Activated CD4-positive, alpha-beta T cell treated with anti-CD3 and anti-CD28 coated beads, Interleukin-2, amount 10 ng/mL, durations not matched to agents 7 days and 5 days (primary cell): ENCODE measurements around the gene PRPF6. TPM values are rescaled to one million over a fixed set of nuclear protein-coding genes. Genes with fewer than 3 reads are reported as not detected.

Source experiments
- CTCF ChIA-PET: fragments of 350-600 bp; sonication (Branson Sonifier 250); formaldehyde crosslinking; loops from one replicate; lab custom pipeline; 2021; ENCODE audit warnings: antibody characterized with exemption; lab: Charles Lee
- POLR2A ChIA-PET: fragments of 350-600 bp; sonication (Branson Sonifier 250); formaldehyde crosslinking; loops from one replicate; lab custom pipeline; 2021; ENCODE audit warnings: antibody characterized with exemption; lab: Charles Lee
- DNase-seq: peaks from one replicate; pipeline ENCODE4 v3.0.0-alpha.2; 2020
- H3K27ac Mint-ChIP-seq: one replicate; pipeline ENCODE4 v1.8.0; 2021; ENCODE audit warnings: mild to moderate bottlenecking, moderate library complexity, mixed read lengths
- H3K27me3 Mint-ChIP-seq: one replicate; pipeline ENCODE4 v1.8.0; 2021; ENCODE audit warnings: mixed read lengths
- H3K36me3 Mint-ChIP-seq: one replicate; pipeline ENCODE4 v1.8.0; 2021; ENCODE audit warnings: low read depth, mixed read lengths
- H3K4me1 Mint-ChIP-seq: one replicate; pipeline ENCODE4 v1.8.0; 2021; ENCODE audit warnings: mixed read lengths
- H3K4me3 Mint-ChIP-seq: one replicate; pipeline ENCODE4 v1.8.0; 2021; ENCODE audit warnings: mild to moderate bottlenecking, moderate library complexity, mixed read lengths
- H3K9me3 Mint-ChIP-seq: one replicate; pipeline ENCODE4 v1.8.0; 2021; ENCODE audit warnings: mixed read lengths
- total RNA-seq, 2 experiments: library from RNA; stranded (reverse); gene quantifications; one replicate each; pipeline ENCODE4 v1.2.3, GENCODE V29; 2021

The PRPF6 gene, protein sequence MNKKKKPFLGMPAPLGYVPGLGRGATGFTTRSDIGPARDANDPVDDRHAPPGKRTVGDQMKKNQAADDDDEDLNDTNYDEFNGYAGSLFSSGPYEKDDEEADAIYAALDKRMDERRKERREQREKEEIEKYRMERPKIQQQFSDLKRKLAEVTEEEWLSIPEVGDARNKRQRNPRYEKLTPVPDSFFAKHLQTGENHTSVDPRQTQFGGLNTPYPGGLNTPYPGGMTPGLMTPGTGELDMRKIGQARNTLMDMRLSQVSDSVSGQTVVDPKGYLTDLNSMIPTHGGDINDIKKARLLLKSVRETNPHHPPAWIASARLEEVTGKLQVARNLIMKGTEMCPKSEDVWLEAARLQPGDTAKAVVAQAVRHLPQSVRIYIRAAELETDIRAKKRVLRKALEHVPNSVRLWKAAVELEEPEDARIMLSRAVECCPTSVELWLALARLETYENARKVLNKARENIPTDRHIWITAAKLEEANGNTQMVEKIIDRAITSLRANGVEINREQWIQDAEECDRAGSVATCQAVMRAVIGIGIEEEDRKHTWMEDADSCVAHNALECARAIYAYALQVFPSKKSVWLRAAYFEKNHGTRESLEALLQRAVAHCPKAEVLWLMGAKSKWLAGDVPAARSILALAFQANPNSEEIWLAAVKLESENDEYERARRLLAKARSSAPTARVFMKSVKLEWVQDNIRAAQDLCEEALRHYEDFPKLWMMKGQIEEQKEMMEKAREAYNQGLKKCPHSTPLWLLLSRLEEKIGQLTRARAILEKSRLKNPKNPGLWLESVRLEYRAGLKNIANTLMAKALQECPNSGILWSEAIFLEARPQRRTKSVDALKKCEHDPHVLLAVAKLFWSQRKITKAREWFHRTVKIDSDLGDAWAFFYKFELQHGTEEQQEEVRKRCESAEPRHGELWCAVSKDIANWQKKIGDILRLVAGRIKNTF
- total RNA-seq, result 10 to 100 TPM; 67.1 to 70.8 TPM

DNA sequence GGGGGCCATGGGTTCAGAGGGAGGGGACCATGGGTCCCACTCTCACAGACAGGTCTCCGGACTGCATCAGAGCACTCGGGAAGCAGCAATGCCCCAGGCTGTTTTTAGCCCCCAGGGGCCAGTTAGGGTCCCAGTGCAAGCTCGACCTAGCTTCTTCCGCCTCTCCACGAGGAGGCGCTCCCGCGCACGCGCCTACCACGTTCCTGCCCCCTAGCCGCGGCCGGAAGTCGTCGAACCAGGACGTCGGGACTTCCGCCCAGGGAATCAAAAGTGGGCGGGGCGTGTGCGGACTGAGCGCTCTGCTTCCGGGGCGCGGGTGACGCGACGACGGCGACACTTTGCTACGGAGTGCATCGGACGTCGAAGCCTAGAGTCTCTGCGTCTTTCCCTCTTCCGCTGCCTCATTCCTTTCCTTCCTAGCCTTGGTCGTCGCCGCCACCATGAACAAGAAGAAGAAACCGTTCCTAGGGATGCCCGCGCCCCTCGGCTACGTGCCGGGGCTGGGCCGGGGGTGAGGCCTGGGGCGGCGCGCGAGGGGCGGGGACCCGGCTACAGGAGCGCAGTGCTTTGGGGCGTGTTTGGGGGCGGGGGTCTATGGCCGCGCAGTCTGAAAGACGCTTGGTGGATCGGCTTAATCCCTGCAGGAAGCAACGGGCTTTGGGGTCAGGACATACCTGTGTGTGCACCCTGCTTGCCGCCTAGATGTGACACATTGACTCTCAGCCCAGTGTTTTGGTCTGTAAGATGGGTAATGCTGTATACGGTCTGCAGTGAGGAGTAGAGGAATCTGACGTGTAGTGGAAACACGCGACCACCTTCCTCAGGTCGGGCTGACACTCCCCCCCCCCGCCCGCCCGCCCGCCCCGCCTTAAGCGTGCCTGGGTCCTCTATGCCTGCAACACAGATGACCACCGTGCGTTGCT is at the start of gene PRPF6:
Gene PRPF6, plus strand, starts transcription at position 327 of the 923 bp plus-strand sequence. Its CDS starts 114 bp downstream, at position 441.
- H3K27me3 Mint-ChIP-seq, result no peaks in the 10 kb centered on the region
- peaks cover 62% of the 10 kb centered on the region for H3K4me1 Mint-ChIP-seq
- peak within 1 kb of the TSS; percentile 94 for H3K4me3 Mint-ChIP-seq
- ChIA-PET POLR2A (interaction anchor here (2.5 kb wide), 1 partner anchor 58 kb away, joined by 17 read pairs; no protein-coding TSS in a partner anchor), CTCF (interaction anchor here (0.8 to 3.0 kb wide), 41 partner anchors 9 to 443 kb away, joined by 3 to 64 read pairs (median 5); partner anchors contain the start of genes C20orf204, HELZ2, LKAAEAR1 and PTK6)
- H3K27ac Mint-ChIP-seq, result peak within 1 kb of the TSS; percentile 98
- H3K9me3 Mint-ChIP-seq, result no peaks in the 10 kb centered on the region
- DNase-seq, result peak; percentile 96
- H3K36me3 Mint-ChIP-seq, result peaks cover 32% of the 10 kb centered on the region

DNA sequence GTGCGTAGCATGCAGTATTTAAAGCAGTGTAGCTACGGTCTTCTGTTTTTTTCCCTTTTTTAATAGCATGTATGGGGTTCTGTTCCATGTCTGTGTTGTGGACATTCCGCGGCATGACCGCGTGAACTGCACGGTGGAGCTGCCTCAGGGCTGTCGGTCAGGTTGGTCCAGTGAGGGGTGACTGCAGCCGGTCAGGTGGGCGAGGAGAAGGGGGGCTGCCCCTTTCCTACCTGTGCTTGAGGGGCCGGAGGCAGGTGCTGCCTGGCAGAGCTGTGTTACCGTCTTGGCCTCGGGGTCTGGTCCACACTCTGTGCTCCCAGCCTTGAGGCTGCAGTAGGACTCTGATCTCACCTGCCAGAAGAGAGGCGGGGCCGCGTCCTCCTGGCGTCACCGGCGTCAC is 49.2 kb upstream of the PRPF6 start:
- ChIA-PET POLR2A (no interaction called here), CTCF (interaction anchor here (1.5 kb wide), 1 partner anchor 18 kb away, joined by 5 read pairs; no protein-coding TSS in a partner anchor)
- peaks cover 58% of the 10 kb centered on the region for H3K36me3 Mint-ChIP-seq
- no peaks in the 10 kb centered on the region for H3K9me3 Mint-ChIP-seq
- H3K4me1 Mint-ChIP-seq, result no peaks in the 10 kb centered on the region
- no peak for DNase-seq
- H3K4me3 Mint-ChIP-seq, result no peak overlapping the region
- no peaks in the 10 kb centered on the region for H3K27me3 Mint-ChIP-seq
- no peak overlapping the region for H3K27ac Mint-ChIP-seq

DNA sequence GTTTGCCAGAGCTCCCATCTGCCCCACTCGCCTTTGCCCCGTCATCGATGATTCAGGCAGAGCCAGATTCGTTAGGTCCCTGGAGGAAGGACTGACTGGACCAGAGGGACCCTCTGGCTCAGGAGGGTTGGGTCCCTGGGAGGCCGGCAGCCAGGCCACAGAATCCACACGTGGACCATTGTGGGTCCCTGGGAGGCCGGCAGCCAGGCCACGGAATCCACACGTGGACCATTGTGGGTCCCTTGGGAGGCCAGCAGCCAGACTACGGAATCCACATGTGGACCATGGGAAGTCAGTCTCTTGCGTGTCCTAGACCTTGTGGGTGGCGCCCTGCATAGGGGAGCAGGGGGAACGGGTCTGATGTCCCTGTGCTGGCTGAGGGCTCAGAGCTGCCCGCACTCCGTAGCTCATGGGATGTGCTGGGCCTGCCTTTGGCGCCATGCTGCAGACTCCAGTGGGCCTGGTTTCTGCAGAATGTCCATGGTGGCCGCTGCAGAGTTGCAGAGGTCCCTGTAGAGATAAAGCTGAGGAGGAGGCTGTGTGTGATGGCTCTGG is 48.2 kb upstream of the PRPF6 start:
- Mint-ChIP-seq H3K4me3 (no peak overlapping the region), H3K36me3 (peaks cover 56% of the 10 kb centered on the region), H3K27me3 (no peaks in the 10 kb centered on the region), H3K27ac (no peak overlapping the region), H3K4me1 (peaks cover 2% of the 10 kb centered on the region), H3K9me3 (no peaks in the 10 kb centered on the region)
- CTCF ChIA-PET, result interaction anchor here (1.2 to 1.5 kb wide), 2 partner anchors 11 to 19 kb away, joined by 3 to 5 read pairs; no protein-coding TSS in a partner anchor
- no peak for DNase-seq
- POLR2A ChIA-PET, result no interaction called here

DNA sequence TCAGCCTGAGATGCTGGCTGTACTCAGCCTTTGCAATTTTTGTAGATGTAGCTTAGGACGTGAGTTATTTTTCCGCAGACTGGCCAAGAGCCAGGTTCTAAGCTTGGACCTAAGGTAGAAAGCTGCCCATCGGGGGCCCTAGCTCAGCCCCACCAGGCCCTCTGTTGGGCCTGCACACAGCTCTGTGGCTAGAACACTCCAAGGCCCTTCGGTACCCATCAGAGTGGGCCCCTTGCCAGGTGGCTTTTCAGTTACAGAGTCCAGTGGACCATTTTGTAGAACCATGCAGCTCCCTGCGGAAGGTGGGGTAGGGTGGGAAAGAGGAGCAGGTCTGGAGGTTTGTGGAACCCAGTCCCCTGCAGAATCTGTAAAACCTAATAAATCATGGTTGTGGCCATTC is 47.3 kb upstream of the PRPF6 start:
- Mint-ChIP-seq H3K9me3 (no peaks in the 10 kb centered on the region), H3K27me3 (no peaks in the 10 kb centered on the region), H3K27ac (no peak overlapping the region), H3K4me3 (no peak overlapping the region), H3K36me3 (peaks cover 54% of the 10 kb centered on the region), H3K4me1 (peaks cover 3% of the 10 kb centered on the region)
- ChIA-PET POLR2A (no interaction called here), CTCF (interaction anchor here (1.2 kb wide), 1 partner anchor 12 kb away, joined by 3 read pairs; no protein-coding TSS in a partner anchor)
- no peak for DNase-seq

DNA sequence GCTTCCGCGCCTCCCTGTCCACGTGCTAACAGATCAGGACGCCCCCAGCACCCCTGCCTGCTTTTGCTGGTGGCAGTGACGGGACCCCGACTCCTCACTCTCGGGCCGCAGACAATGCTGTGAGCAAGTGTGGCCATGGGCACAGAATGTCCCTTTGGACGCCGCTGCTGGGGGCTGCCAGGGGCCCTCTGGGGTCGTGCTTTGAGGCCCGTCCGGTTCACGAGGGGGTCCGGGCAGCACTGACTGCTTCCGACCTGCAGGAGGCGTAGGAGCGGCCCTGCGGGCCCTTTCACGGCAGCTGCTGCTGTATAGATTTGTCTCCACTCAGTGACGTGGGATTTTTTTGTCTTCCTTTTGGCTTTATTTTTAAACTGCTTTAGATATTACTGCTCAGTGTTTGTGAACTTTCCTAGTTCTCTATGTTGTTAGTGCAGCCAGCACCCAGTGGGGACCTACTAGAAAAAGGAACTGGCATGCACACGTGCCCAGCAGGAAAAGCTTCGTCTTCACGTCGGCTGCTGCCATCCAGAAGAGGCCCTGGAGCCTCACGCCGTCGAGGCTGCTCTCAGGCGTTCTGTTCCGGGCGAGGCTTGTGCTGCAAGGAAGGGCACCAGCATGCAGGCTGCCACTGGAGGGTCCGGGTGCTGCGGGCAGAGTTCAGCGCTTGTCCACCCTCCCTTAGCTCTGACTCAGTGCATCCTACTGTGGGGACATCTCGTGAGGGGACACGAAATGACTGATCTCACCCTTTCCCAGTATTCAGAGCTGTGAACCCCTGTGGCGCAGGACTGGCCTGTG is 46.5 kb upstream of the PRPF6 start:
- Mint-ChIP-seq H3K4me1 (peaks cover 3% of the 10 kb centered on the region), H3K4me3 (no peak overlapping the region), H3K27ac (no peak overlapping the region), H3K9me3 (no peaks in the 10 kb centered on the region), H3K27me3 (no peaks in the 10 kb centered on the region), H3K36me3 (peaks cover 47% of the 10 kb centered on the region)
- ChIA-PET POLR2A (no interaction called here), CTCF (interaction anchor here (0.9 kb wide), 1 partner anchor 11 kb away, joined by 3 read pairs; no protein-coding TSS in a partner anchor)
- DNase-seq, result no peak

DNA sequence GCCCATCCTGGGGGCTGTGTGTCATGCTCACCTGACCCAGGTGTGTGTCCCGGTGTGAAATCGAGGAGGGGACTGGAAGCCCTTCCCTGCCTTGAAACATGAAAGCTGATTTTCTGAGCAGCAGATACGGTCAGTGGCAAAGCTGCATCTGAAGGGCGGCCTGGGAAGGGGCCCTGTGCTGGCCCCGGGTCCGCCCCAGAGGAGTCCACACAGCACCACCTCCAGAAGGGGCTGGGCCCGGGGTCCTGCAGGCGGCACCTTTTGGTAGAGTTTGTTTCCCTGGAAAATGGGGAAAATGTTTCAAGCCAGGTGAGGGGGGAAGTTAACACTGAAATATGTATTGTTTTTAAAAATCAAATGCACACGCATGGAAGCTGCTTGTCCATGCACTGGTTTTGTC is 45.5 kb upstream of the PRPF6 start:
- Mint-ChIP-seq H3K27me3 (no peaks in the 10 kb centered on the region), H3K9me3 (no peaks in the 10 kb centered on the region), H3K4me3 (no peak overlapping the region), H3K36me3 (peaks cover 49% of the 10 kb centered on the region), H3K27ac (no peak overlapping the region), H3K4me1 (peaks cover 4% of the 10 kb centered on the region)
- CTCF ChIA-PET, result no interaction called here
- POLR2A ChIA-PET, result no interaction called here
- peak; percentile 3 for DNase-seq

DNA sequence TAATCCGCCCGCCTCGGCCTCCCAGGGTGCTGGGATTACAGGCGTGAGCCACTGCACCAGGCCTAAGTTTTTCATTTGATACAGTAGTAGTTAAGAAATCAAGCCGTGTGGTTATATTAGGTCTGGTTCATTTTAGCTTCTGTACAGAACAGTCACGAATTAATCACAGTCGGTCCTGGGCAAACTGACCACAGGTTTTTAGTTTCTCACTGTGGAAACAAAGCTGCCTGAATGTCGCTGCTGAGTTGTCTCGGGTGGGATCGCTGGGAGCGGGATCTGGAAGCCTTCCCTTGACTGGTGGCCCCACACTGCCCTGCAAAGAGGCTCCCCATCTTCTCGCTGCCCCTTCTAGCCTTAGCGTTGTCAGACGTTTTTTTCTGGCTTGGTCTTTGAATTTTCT is 43.3 kb upstream of the PRPF6 start:
- Mint-ChIP-seq H3K4me3 (no peak overlapping the region), H3K36me3 (peaks cover 46% of the 10 kb centered on the region), H3K4me1 (peaks cover 20% of the 10 kb centered on the region), H3K9me3 (peaks cover 2% of the 10 kb centered on the region), H3K27me3 (no peaks in the 10 kb centered on the region), H3K27ac (no peak overlapping the region)
- DNase-seq, result no peak
- ChIA-PET CTCF (interaction anchor here (0.6 to 1.4 kb wide), 3 partner anchors 16 to 41 kb away, joined by 3 to 4 read pairs (median 3); no protein-coding TSS in a partner anchor), POLR2A (no interaction called here)

DNA sequence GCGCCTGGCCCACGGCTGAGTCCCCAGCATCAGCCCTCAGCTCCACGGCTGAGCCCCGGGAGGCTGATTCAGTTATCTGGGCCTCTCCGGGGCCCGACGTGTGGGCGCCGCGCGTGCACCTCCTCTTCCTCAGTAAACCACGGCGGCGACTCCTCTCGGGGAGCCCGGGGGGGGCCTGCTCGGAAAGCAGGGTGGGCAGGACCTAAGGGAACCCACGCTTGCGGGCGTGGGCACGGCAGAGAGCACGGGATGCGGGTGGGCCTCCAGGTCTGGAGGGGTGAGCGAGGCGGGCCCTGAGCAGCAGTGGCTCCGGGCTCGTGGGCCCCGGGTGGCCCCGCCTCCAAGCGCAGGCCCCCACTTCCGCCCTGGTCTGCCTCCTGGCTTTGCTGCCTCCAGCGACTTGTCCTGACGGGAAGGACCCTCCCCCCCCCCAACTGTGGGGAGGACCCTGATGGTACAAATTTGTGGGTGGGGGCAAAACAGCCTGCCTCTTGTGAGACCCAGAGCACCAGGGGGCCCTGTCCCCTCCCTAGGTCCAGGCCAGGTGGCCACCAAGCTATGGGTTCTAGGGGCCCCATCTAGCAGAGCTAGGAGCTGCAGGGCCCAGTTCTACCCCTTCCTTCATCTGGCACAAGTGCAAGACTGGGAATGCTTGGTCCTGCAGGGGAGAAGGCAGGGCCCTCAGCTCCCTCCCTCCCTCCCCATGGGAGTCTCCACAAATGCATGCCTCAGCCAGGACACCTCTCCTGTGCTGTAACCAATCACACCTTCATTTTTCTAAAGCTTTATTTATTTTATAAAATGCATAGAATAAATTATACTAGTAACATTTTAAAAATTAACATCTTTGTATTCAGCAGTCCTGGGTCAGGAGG is 41.6 kb upstream of the PRPF6 start:
- POLR2A ChIA-PET, result no interaction called here
- Mint-ChIP-seq H3K36me3 (peaks cover 46% of the 10 kb centered on the region), H3K4me3 (no peak overlapping the region), H3K27me3 (no peaks in the 10 kb centered on the region), H3K9me3 (peaks cover 2% of the 10 kb centered on the region), H3K4me1 (peaks cover 26% of the 10 kb centered on the region), H3K27ac (peak overlapping the region; percentile 19)
- CTCF ChIA-PET, result interaction anchor here (1.8 kb wide), 1 partner anchor 65 kb away, joined by 3 read pairs; no protein-coding TSS in a partner anchor
- DNase-seq, result no peak

DNA sequence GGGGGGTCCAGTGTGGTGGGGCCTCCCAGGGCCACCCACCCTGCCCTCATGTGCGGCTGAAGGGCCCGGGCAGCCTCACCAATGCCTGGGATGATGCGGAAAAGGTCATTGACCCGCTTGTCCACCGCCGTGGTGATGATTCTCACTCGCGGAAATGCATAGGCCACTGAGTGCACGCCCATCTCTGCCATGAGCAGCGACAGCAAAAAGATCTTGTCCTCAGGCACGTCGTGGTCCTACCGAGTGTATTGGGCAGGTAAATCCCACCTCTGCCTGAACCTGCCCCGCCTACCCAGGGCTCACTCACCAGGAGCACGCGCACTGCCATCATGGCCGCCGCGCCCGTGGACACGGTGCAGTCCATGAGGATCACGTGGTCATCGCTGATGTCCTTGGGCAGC is 40.9 kb upstream of the PRPF6 start:
- Mint-ChIP-seq H3K36me3 (peaks cover 42% of the 10 kb centered on the region), H3K9me3 (peaks cover 2% of the 10 kb centered on the region), H3K4me3 (no peak overlapping the region), H3K27ac (no peak overlapping the region), H3K4me1 (peaks cover 29% of the 10 kb centered on the region), H3K27me3 (no peaks in the 10 kb centered on the region)
- ChIA-PET CTCF (no interaction called here), POLR2A (no interaction called here)
- DNase-seq, result no peak

DNA sequence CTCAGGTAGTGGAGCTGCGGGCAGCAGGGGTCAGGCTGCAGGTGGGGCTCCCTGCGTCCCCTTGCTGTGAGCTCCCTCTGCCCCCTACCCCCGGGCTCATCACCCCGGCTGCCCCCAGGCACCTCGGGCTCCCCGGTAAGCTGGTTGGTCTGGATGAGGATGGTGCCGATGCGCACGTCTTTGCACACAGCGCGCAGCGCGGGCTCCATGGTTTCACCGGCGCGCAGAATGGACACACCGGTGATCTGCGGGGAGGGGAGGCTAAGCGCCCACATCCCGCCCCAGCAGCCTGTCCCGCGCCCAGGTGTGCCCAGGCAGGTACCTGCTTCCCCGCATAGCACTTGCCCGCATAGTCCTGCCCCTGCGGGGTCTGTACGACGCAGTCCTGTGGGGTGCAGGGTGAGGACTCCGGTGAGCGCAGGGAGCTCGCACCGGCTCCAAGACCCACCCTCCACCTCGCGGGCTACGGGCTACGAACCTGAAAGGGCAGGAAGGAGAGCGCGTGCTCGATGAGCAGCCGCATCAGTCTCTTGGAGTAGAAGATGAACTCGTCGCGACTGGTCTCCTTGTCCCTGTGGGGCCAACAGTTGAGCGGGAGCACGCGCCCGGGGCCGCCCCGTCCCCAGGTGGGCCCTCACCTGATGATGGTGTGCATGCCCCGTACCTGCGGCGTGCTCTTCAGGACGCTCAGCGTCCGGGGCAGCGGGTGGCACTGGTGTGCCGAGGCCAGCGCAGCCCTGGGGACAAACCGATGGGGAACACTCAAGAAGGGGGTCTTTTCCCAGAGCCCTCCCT is 40.3 kb upstream of the PRPF6 start:
- Mint-ChIP-seq H3K4me3 (no peak overlapping the region), H3K27ac (peak overlapping the region; percentile 90), H3K9me3 (peaks cover 2% of the 10 kb centered on the region), H3K27me3 (no peaks in the 10 kb centered on the region), H3K4me1 (peaks cover 29% of the 10 kb centered on the region), H3K36me3 (peaks cover 39% of the 10 kb centered on the region)
- ChIA-PET POLR2A (interaction anchor here (0.8 kb wide), 1 partner anchor 12 kb away, joined by 3 read pairs; no protein-coding TSS in a partner anchor), CTCF (interaction anchor here (1.0 kb wide), 1 partner anchor 44 kb away, joined by 3 read pairs; no protein-coding TSS in a partner anchor)
- DNase-seq, result no peak
